H1 (cell line): ENCODE measurements around the gene GABPB2. TPM values are rescaled to one million over a fixed set of nuclear protein-coding genes. Genes with fewer than 3 reads are reported as not detected.

Experiments used
- ASH2L ChIP-seq: fragments of 200-600, 300-600 bp; sonication (generic); IDR thresholded peaks from one replicate; pipeline ENCODE4 v1.7.1; 2017; ENCODE audit warnings: low read length
- BACH1 ChIP-seq: IDR thresholded peaks from 2 replicates; pipeline ENCODE4 v1.6.1; 2012; ENCODE audit warnings: low read length, improper control_type of control experiment
- FOSL1 ChIP-seq: IDR thresholded peaks from 2 replicates; pipeline ENCODE4 v1.6.1; 2011; ENCODE audit warnings: mild to moderate bottlenecking, low read depth, low read length, moderate library complexity; ENCODE audit not compliant: insufficient read depth
- HDAC2 ChIP-seq, 2 experiments: fragments of 300-600 bp in 1 of 2; sonication (generic) in 1 of 2; IDR thresholded peaks; 2 replicates each; pipeline ENCODE4 v1.6.1; 2011 to 2012; ENCODE audit warnings: low read depth in 2 of 2, low read length in 2 of 2, mild to moderate bottlenecking in 2 of 2, moderate library complexity in 2 of 2, borderline replicate concordance in 1 of 2, inconsistent platforms in 1 of 2
- JUND ChIP-seq: IDR thresholded peaks from 2 replicates; pipeline ENCODE4 v1.6.1; 2011; ENCODE audit warnings: mild to moderate bottlenecking, improper control_type of control experiment, low read length
- POU5F1 ChIP-seq: IDR thresholded peaks from 2 replicates; pipeline ENCODE4 v1.6.1; 2011; ENCODE audit warnings: low read depth, mild to moderate bottlenecking, low read length, moderate library complexity
- SIRT6 ChIP-seq: IDR thresholded peaks from one replicate; pipeline ENCODE4 v1.7.1; 2012; ENCODE audit warnings: low read length, inconsistent platforms
- SP4 ChIP-seq: IDR thresholded peaks from 2 replicates; pipeline ENCODE4 v1.6.1; 2012; ENCODE audit warnings: low read length, inconsistent platforms
- polyA plus RNA-seq, 7 experiments: library from polyadenylated mRNA; depleted of rRNA in 3 of 7; stranded (reverse) in 5 of 7; unstranded in 2 of 7; fragments of >200 nt in 5 of 7; fragments of 200-250 nt in 2 of 7; gene quantifications; 1 replicate in 5 of 7; 2 replicates in 1 of 7; 4 replicates in 1 of 7; pipeline versions ENCODE4 v1.2.1 to v1.2.3, GENCODE V29; 2011 to 2013; ENCODE audit warnings: missing spikeins in 2 of 7, mixed read lengths in 2 of 7
- total RNA-seq: library from RNA; stranded (reverse); fragmentation: NEBNext Ultra II Directional; extraction: Animal tissue kit (Norgen Biotek cat#: 25700); gene quantifications from 2 replicates; pipeline ENCODE4 v1.2.1, GENCODE V29; 2021
- TF ChIP-seq, protein P1 (sequence below), 3 experiments: IDR thresholded peaks; 1 replicate in 2 of 3; 2 replicates in 1 of 3; pipeline versions ENCODE4 v1.5.1 to v1.6.1; 2011; ENCODE audit warnings: low read length in 3 of 3, mild to moderate bottlenecking in 3 of 3, inconsistent platforms in 2 of 3, low read depth in 1 of 3, moderate library complexity in 1 of 3; ENCODE audit not compliant: insufficient read depth in 1 of 3; ENCODE audit errors: control extremely low read depth in 1 of 3

Gene GABPB2
- total and polyA plus RNA-seq, 2 of the 8 experiments (the other 6 are each of a cell fraction or from before 2014, with no cell fraction given), result 1.8 to 2.4 TPM

DNA sequence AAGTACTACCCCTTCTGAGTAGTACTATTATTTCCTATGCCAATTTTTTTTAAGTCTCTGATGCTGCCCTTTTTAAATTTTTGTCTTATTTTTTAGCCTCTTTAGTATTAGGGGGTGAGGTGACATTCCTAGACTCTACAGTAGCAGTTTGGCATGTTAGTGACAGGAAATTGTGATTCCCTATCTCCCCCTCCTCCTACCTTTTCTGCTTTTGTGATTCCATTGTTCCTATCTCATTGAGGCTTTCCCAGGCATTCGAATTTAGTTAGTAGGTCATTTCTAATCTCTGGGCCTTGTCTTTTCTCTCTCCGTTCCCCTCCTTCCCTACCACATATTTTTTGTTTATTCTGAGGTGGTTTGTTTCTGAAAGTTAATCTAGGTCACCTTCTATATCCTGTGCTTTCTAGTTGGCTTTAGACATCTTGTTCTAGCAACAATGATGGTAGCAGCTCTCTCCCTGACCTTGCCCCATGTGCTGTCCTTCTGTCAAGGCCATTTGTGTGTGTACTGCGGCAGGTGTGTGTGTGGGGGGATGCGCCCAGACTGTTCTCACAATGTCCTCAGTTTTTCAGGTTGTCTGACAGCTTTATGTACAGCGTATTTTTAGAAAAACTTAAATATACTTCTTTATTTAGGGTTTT, 54.3 kb downstream of the GABPB2 start (continued):
- no peak for TF ChIP-seq JUND
- TF ChIP-seq, protein P1, sequence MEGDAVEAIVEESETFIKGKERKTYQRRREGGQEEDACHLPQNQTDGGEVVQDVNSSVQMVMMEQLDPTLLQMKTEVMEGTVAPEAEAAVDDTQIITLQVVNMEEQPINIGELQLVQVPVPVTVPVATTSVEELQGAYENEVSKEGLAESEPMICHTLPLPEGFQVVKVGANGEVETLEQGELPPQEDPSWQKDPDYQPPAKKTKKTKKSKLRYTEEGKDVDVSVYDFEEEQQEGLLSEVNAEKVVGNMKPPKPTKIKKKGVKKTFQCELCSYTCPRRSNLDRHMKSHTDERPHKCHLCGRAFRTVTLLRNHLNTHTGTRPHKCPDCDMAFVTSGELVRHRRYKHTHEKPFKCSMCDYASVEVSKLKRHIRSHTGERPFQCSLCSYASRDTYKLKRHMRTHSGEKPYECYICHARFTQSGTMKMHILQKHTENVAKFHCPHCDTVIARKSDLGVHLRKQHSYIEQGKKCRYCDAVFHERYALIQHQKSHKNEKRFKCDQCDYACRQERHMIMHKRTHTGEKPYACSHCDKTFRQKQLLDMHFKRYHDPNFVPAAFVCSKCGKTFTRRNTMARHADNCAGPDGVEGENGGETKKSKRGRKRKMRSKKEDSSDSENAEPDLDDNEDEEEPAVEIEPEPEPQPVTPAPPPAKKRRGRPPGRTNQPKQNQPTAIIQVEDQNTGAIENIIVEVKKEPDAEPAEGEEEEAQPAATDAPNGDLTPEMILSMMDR (IDR thresholded peaks at IDR 0.05; ENCODE audit: control extremely low read depth in 1 of 3, insufficient read depth in 1 of 3, low read depth in 1 of 3, low read length in 3 of 3), result no peak
- TF ChIP-seq HDAC2 (IDR thresholded peaks at IDR 0.05; ENCODE audit: borderline replicate concordance in 1 of 2, low read depth in 2 of 2, low read length in 2 of 2), result no peak
- no peak for TF ChIP-seq BACH1
- no peak for TF ChIP-seq POU5F1
- TF ChIP-seq FOSL1, result no peak
- TF ChIP-seq SIRT6, result no peak
- TF ChIP-seq ASH2L, result no peak
- TF ChIP-seq SP4, result no peak
